Activated T-helper 2 cell treated with anti-CD3 and anti-CD28 coated beads, Interferon-gamma antibody, Interleukin-2, Interleukin-4, amounts not matched to agents 10 μg/mL and 5 μg/mL and 100 μg/mL, durations not matched to agents 14 hours and 24 hours and 36 hours (primary cell): ENCODE data around the gene PKN1. TPM values are rescaled to one million over a fixed set of nuclear protein-coding genes. Genes with fewer than 3 reads are reported as not detected.
"Not testable (repeated sequence)": the region's sequence is repeated elsewhere in the genome, so short reads cannot be mapped to it uniquely, and the experiment has no call there.

ENCODE experiments used
- DNase-seq: peaks from one replicate; pipeline ENCODE4 v3.0.0; 2021; ENCODE audit warnings: low spot score
- H3K27ac Mint-ChIP-seq: one replicate; pipeline ENCODE4 v1.8.0; 2021; ENCODE audit warnings: mixed read lengths
- H3K27me3 Mint-ChIP-seq: one replicate; pipeline ENCODE4 v1.8.0; 2021; ENCODE audit warnings: low read depth, mixed read lengths
- H3K36me3 Mint-ChIP-seq: one replicate; pipeline ENCODE4 v1.8.0; 2021; ENCODE audit warnings: low read depth, mixed read lengths
- H3K4me1 Mint-ChIP-seq: one replicate; pipeline ENCODE4 v1.8.0; 2021; ENCODE audit warnings: low read depth, mixed read lengths
- H3K4me3 Mint-ChIP-seq: one replicate; pipeline ENCODE4 v1.8.0; 2021; ENCODE audit warnings: low read depth, mild to moderate bottlenecking, moderate library complexity, mixed read lengths
- H3K9me3 Mint-ChIP-seq: one replicate; pipeline ENCODE4 v1.8.0; 2021; ENCODE audit warnings: mixed read lengths
- intact Hi-C: fragments of 100-400 bp; cut with micrococcal nuclease; formaldehyde crosslinking; loops from one replicate; pipeline ENCODE4 v1.15.1; 2023
- total RNA-seq: library from RNA; stranded (reverse); gene quantifications from 2 replicates; pipeline ENCODE4 v1.2.3, GENCODE V29; 2022

PKN1 gene
- total RNA-seq, 1 donor from 2014 or later = 171 TPM

DNA sequence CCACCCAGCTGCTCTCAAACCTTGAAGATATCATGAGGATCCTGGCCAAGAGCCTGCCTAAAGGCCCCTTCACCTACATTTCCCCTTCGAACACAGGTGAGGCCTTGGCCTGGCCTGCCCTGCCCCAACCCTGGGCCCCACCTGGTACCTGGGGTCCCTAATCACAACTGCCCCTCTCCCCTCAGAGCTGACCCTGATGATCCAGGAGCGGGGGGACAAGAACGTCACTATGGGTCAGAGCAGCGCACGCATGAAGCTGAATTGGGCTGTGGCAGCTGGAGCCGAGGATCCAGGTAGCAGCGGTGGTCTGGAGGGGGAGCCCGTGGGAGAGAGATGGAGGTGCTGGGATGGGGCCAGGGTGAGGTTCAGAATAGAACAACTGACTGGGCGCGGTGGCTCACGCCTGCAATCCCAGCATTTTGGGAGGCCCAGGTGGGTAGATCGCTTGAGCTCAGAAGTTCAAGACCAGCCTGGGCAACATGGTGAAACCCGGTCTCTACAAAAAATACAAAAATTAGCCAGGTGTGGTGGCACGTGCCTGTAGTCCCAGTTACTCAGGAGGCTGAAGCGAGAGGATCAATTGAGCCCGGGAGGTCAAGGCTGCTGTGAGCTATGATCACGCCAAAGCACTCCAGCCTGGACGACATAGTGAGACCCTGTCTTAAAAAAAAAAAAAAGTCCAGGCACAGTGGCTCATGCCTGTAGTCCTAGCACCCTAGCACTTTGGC lies 31.5 kb upstream of the PKN1 start:
- no peak overlapping the region for H3K27ac Mint-ChIP-seq
- peaks cover 2% of the 10 kb centered on the region for H3K4me1 Mint-ChIP-seq
- H3K27me3 Mint-ChIP-seq = no peaks in the 10 kb centered on the region
- H3K36me3 Mint-ChIP-seq = peaks cover 58% of the 10 kb centered on the region
- H3K9me3 Mint-ChIP-seq = no peaks in the 10 kb centered on the region
- no peak overlapping the region for H3K4me3 Mint-ChIP-seq
- DNase-seq = no peak
- intact Hi-C loops = no loop called here

DNA sequence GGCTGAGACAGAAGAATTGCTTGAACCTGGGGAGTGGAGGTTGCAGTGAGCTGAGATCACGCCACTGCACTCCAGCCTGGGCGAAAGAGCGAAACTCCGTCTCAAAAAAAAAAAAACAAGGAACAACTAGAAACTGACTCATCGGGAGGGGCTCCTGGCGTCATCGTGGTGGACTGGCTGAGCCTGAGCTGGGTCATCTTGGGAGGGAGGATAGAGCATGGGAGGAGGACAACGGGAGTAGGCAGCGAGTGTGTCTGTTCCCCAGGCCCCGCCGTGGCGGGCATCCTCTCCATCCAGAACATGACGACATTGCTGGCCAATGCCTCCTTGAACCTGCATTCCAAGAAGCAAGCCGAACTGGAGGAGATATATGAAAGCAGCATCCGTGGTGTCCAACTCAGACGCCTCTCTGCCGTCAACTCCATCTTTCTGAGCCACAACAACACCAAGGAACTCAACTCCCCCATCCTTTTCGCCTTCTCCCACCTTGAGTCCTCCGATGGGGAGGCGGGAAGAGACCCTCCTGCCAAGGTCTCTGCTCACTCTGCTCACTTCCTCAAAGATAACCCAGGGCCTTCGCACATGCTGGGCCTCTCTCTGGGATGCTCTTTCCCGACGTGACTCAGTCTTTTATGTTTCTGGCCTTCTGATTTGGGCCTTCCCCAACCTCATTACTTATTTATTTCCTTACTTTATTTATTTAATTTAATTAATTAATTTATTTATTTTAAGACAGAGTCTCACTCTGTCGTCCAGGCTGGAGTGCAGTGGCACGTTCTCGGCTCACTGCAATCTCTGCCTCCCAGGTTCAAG lies 30.6 kb upstream of the PKN1 start:
- Mint-ChIP-seq H3K4me1 (peaks cover 2% of the 10 kb centered on the region), H3K36me3 (peaks cover 59% of the 10 kb centered on the region), H3K27ac (no peak overlapping the region), H3K4me3 (no peak overlapping the region), H3K9me3 (no peaks in the 10 kb centered on the region), H3K27me3 (no peaks in the 10 kb centered on the region)
- DNase-seq = no peak
- intact Hi-C loops = no loop called here

DNA sequence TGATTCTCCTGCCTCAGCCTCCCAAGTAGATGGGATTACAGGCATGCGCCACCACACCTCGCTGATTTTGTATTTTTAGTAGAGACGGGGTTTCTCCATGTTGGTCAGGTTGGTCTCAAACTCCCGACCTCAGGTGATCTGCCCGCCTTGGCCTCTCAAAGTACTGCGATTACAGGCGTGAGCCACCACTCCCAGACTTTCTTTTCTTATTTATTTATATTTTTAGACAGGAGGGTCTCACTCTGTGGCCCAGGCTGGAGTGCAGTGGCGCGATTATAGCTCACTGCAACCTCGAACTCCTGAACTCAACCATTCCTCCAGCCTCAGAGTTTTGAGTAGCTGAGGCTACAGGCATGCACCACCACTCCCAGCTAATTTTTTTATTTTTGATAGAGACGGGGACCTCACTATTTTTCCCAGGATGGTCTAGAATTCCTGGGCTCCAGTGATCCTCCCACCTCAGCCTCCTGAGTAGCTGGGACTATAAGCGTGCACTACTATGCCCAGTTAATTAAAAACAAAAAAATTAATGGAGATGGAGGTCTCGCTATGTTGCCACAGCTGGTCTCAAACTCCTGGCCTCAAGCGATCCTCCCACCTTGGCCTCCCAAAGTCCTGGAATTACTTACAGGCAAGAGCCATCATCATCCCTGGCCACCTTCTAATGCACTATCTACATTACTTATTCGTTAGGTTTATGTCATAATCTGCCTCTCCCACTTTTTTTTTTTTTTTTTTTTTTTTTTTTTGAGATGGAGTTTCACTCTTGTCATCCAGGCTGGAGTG lies 29.8 kb upstream of the PKN1 start:
- intact Hi-C loops, H3K4me3 Mint-ChIP-seq, H3K27ac Mint-ChIP-seq, H3K9me3 Mint-ChIP-seq, H3K4me1 Mint-ChIP-seq, DNase-seq, H3K27me3 Mint-ChIP-seq: not testable (repeated sequence)
- H3K36me3 Mint-ChIP-seq = peaks cover 61% of the 10 kb centered on the region

DNA sequence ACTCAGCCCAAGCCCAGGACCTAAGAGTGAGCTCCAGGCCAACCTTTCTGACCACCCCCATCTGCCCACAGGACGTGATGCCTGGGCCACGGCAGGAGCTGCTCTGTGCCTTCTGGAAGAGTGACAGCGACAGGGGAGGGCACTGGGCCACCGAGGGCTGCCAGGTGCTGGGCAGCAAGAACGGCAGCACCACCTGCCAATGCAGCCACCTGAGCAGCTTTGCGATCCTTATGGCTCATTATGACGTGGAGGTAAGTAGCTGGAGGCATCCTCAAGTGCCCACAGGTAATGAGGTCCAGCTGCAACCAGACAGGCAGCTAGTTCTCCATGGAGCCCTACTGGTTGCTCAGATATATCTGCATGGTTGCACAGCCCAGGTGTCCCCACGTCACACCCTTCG lies 28.8 kb upstream of the PKN1 start:
- H3K4me3 Mint-ChIP-seq = no peak overlapping the region

DNA sequence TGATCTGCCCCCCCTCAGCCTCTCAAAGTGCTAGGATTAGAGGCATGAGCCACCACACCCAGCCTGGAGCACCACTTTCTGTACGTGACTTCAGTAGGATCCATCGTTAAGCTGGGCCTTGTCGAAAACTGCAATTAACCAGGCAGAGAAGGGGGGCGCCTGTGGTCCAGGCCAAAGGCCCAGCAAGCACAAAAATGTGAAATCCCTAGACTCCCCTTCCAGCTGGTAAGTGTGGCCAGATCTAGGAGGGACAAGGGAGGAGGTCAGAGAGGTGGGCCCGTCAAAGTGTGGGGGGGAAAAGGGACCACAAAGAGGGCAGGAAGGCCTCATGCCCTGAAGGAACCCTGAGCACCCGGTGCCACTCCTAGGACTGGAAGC lies 27.7 kb upstream of the PKN1 start:
- H3K36me3 Mint-ChIP-seq = peaks cover 75% of the 10 kb centered on the region
- H3K4me3 Mint-ChIP-seq = no peak overlapping the region
- no peak for DNase-seq
- peaks cover 6% of the 10 kb centered on the region for H3K4me1 Mint-ChIP-seq
- no peaks in the 10 kb centered on the region for H3K9me3 Mint-ChIP-seq
- no peaks in the 10 kb centered on the region for H3K27me3 Mint-ChIP-seq
- H3K27ac Mint-ChIP-seq = no peak overlapping the region
- intact Hi-C loops = no loop called here

More for the DNA sequence above, 28.8 kb upstream of the PKN1 start:
- Mint-ChIP-seq H3K36me3 (peaks cover 65% of the 10 kb centered on the region), H3K27me3 (no peaks in the 10 kb centered on the region), H3K4me1 (peaks cover 6% of the 10 kb centered on the region), H3K9me3 (no peaks in the 10 kb centered on the region), H3K27ac (peak overlapping the region; percentile 17)
- no peak for DNase-seq
- intact Hi-C loops = no loop called here

DNA sequence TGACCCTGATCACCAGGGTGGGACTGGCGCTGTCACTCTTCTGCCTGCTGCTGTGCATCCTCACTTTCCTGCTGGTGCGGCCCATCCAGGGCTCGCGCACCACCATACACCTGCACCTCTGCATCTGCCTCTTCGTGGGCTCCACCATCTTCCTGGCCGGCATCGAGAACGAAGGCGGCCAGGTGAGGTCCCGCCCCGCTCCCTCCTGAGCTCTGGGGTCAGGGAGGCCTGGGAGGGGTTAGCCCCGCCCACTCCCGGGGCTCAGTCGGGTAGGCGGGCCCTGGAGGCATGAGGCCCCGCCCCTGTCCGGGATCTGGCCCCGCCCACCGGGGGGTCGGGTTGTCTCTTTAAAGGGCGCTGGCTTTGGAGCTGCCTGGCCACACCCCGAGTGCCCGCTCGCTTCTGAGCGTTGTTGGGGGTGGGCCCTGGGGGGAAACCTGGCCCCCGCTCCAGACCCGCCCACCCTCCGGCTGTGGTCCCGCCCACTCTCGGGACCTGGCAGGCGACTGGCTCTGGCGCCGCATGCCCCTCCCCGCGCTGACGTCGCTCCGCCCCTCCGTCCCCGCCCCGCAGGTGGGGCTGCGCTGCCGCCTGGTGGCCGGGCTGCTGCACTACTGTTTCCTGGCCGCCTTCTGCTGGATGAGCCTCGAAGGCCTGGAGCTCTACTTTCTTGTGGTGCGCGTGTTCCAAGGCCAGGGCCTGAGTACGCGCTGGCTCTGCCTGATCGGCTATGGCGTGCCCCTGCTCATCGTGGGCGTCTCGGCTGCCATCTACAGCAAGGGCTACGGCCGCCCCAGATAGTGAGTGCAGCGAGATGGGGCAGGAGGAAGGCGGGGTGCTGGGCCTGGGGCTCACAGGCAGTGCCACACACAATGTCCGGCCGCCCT lies 27.1 kb upstream of the PKN1 start:
- intact Hi-C loops = loop anchor here (1.0 kb wide), 1 partner anchor 45 kb away; no protein-coding TSS in a partner anchor
- Mint-ChIP-seq H3K4me1 (peaks cover 6% of the 10 kb centered on the region), H3K4me3 (no peak overlapping the region), H3K9me3 (no peaks in the 10 kb centered on the region), H3K27me3 (no peaks in the 10 kb centered on the region), H3K36me3 (peaks cover 81% of the 10 kb centered on the region), H3K27ac (peak overlapping the region; percentile 65)
- DNase-seq = peak; percentile 87

DNA sequence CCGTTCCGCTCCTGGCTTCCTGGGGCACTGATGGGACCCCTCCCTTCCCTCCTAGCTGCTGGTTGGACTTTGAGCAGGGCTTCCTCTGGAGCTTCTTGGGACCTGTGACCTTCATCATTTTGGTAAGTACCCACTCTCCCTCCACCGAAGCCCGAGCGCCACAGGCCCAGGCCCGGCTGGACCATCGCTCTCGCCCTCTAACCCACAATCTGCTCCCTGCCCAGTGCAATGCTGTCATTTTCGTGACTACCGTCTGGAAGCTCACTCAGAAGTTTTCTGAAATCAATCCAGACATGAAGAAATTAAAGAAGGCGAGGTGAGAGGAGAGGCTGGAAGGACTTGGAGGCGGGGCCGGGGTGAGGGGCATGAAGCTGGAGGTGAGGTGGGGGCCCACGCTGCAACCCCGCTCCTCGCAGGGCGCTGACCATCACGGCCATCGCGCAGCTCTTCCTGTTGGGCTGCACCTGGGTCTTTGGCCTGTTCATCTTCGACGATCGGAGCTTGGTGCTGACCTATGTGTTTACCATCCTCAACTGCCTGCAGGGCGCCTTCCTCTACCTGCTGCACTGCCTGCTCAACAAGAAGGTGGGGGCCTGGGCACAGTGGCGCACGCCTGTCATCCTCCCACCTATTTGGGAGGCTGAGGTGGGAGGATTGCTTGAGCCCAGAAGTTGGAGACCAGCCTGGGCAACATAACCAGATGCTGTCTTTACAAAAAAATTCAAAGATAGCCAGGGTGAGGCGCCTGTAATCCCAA lies 26.3 kb upstream of the PKN1 start:
- no peaks in the 10 kb centered on the region for H3K27me3 Mint-ChIP-seq

DNA sequence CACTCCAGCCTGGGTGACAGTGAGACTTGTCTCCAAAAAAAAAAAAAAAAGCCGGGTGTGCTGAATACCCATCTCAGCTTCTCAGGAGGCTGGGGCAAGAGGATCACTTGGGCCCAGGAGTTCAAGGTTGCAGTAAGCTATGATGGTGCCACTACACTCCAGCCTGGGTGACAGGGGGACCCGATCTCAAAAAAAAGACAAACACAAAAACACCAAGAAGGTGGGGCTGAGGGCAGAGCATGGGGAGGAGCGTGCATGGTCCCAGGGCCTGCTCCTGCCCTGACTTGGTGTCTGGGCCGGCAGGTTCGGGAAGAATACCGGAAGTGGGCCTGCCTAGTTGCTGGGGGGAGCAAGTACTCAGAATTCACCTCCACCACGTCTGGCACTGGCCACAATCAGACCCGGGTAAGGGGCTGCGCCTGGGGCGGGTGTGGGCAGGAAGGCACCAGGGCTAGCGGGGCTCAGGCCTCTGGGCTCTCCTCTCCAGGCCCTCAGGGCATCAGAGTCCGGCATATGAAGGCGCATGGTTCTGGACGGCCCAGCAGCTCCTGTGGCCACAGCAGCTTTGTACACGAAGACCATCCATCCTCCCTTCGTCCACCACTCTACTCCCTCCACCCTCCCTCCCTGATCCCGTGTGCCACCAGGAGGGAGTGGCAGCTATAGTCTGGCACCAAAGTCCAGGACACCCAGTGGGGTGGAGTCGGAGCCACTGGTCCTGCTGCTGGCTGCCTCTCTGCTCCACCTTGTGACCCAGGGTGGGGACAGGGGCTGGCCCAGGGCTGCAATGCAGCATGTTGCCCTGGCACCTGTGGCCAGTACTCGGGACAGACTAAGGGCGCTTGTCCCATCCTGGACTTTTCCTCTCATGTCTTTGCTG lies 25.3 kb upstream of the PKN1 start:
- Mint-ChIP-seq H3K4me1 (peaks cover 10% of the 10 kb centered on the region), H3K36me3 (peaks cover 80% of the 10 kb centered on the region), H3K27ac (peak overlapping the region; percentile 55), H3K9me3 (no peaks in the 10 kb centered on the region), H3K4me3 (no peak overlapping the region), H3K27me3 (no peaks in the 10 kb centered on the region)
- intact Hi-C loops = no loop called here
- no peak for DNase-seq

More for the DNA sequence above, 26.3 kb upstream of the PKN1 start:
- intact Hi-C loops = loop anchor here (1.0 kb wide), 1 partner anchor 46 kb away; no protein-coding TSS in a partner anchor
- no peak overlapping the region for H3K27ac Mint-ChIP-seq
- peaks cover 9% of the 10 kb centered on the region for H3K4me1 Mint-ChIP-seq
- no peaks in the 10 kb centered on the region for H3K9me3 Mint-ChIP-seq
- peaks cover 82% of the 10 kb centered on the region for H3K36me3 Mint-ChIP-seq
- DNase-seq = no peak
- H3K4me3 Mint-ChIP-seq = no peak overlapping the region

DNA sequence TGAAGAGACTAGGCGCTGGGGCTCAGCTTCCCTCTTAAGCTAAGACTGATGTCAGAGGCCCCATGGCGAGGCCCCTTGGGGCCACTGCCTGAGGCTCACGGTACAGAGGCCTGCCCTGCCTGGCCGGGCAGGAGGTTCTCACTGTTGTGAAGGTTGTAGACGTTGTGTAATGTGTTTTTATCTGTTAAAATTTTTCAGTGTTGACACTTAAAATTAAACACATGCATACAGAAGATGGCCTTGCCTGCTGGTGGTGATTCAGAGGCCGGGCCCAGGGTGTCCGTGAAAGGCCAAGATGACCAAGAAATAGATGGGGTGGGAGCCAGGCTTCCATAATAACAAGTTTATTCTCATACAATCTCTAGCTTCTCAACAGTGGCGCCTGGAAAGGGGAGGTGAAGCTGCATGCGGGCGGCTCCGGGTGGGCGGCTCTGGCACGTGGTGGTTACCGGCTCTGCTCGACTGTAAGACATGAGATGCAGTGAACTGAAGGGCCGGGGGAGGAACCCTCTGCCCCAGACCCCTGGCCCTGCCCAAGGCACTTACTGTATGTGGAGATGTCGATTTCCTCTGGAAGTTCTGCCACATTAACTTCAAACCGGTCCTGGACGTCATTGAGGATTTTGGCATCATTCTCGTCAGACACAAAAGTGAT lies 24.5 kb upstream of the PKN1 start:
- Mint-ChIP-seq H3K4me3 (no peak overlapping the region), H3K36me3 (peaks cover 87% of the 10 kb centered on the region), H3K9me3 (no peaks in the 10 kb centered on the region), H3K27me3 (no peaks in the 10 kb centered on the region), H3K4me1 (peaks cover 17% of the 10 kb centered on the region), H3K27ac (no peak overlapping the region)
- no peak for DNase-seq
- intact Hi-C loops = no loop called here

DNA sequence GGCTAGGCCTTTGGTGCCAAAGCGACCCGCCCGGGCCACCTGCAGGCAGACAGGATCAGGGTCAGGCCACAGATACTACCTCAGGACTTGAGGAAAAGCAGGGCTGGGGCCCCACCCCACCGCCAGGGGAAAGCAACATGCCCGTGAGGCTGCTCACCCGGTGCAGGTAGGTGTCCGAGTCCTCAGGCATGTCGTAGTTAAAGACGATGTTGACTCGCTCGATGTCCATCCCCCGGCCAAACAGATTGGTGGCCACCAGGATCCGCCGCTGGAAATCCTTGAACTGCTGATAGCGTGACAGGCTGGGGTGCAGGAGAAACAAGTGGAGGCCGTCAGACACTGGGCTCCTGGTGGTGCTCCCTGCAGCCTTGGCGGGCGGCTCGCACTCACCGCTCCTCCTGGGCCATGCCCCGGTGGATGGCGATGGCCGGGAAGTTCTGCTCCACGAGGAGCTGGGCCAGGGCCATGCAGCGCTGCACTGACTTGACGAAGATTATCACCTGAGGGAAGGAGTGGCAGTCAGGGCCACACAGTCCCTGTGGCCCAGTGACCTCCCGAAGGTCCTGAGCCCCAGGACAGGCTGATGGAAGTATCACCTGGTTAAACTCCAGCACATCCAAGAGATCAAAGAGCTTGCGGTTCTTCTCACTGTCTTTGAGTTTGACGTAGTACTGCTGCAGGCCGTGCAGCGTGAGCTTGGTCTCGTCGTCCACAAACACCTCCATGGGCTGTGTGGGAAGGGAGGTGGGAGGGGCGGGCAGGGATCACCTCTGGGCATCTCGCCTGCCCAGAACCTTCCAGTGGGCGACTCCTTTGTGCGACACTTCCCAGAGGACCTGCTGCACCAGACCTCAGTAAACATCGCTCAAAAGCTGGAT lies 23.7 kb upstream of the PKN1 start:
- intact Hi-C loops = no loop called here
- H3K4me1 Mint-ChIP-seq = peaks cover 20% of the 10 kb centered on the region
- no peak overlapping the region for H3K27ac Mint-ChIP-seq
- no peaks in the 10 kb centered on the region for H3K9me3 Mint-ChIP-seq
- no peaks in the 10 kb centered on the region for H3K27me3 Mint-ChIP-seq
- DNase-seq = no peak
- peaks cover 87% of the 10 kb centered on the region for H3K36me3 Mint-ChIP-seq
- no peak overlapping the region for H3K4me3 Mint-ChIP-seq
